ENCODE measurements around the gene MOCOS. TPM values are rescaled to one million over a fixed set of nuclear protein-coding genes. Genes with fewer than 3 reads are reported as not detected.

Gene MOCOS
- total and polyA plus RNA-seq, 2 donors (not counting 1 experiment from before 2014, with no cell fraction given): 0.01 to 0.05 TPM

DNA sequence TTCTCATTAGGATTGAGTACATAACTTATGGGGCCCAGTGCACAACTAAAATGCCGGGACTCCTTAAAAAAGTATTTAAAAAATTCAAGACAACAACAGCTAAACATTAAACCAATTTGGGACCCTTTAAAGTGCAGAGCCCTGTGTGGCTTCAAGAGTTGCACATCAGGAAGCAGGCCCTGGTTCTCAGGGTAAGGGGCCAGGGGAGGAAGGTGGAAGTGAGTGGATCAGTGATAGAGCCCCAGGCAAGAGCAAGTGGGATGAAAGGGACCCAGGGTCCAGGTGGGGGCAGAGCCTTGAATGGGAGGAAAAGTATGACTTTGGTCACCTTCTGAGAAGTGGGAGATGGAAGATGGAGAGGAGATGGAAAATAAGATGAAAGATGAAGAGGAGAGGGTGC is 107.9 kb downstream of the MOCOS start:
- DNase-seq: no peak
- intact Hi-C loops (cut with micrococcal nuclease): no loop called here
- Histone ChIP-seq H3K4me2 (replicated peaks; ENCODE audit: low read depth, low read length, poor library complexity, severe bottlenecking) (no peak overlapping the region), H2AFZ (ENCODE audit: insufficient read depth, low read depth, low read length, poor library complexity, severe bottlenecking) (no peak overlapping the region), H4K20me1 (ENCODE audit: control insufficient read depth, insufficient read depth, low read length, poor library complexity, severe bottlenecking) (no peaks in the 10 kb centered on the region), H3K4me1 (ENCODE audit: control insufficient read depth in 2 of 2, insufficient read depth in 2 of 2, low read length in 2 of 2) (peaks cover 8 to 12% of the 10 kb centered on the region in 2 donors), H3K9ac (ENCODE audit: low read length) (no peak overlapping the region), H3K27me3 (replicated peaks in 1 of 4; ENCODE audit: control extremely low read depth in 1 of 4, control insufficient read depth in 3 of 4, insufficient read depth in 4 of 4, low read length in 3 of 4) (peaks cover 0 to 54% (median 33%) of the 10 kb centered on the region in 4 experiments), H3K79me2 (ENCODE audit: control insufficient read depth, insufficient read depth, low read length) (no peaks in the 10 kb centered on the region), H3K27ac (ENCODE audit: low read length in 2 of 2) (no peak overlapping the region), H3K36me3 (replicated peaks in 1 of 2; ENCODE audit: control extremely low read depth in 1 of 2, control insufficient read depth in 1 of 2, extremely low read depth in 1 of 2, insufficient read depth in 2 of 2, low read length in 1 of 2) (no peaks in the 10 kb centered on the region), H3K4me3 (ENCODE audit: control extremely low read depth in 1 of 5, extremely low read depth in 1 of 5, insufficient read depth in 1 of 5, low read depth in 2 of 5, low read length in 4 of 5) (no peak overlapping the region), H3K9me3 (ENCODE audit: control extremely low read depth in 1 of 3, control insufficient read depth in 2 of 3, insufficient read depth in 1 of 3, low read length in 2 of 3) (peaks cover 0 to 1% (median 0%) of the 10 kb centered on the region in 3 donors)
- Mint-ChIP-seq H3K9me3 (ENCODE audit: insufficient read depth) (no peaks in the 10 kb centered on the region), H3K4me1 (peaks cover 5% of the 10 kb centered on the region), H3K27me3 (peaks cover 16% of the 10 kb centered on the region), H3K4me3 (no peak overlapping the region), H3K27ac (no peak overlapping the region)
- ChIA-PET CTCF (interaction anchor here (0.6 to 1.8 kb wide), 4 partner anchors 9 to 200 kb away, joined by 4 to 7 read pairs (median 6); no protein-coding TSS in a partner anchor), POLR2A (no interaction called here)
- no CpG with 5 or more reads among the region's 1 CpG for WGBS (ENCODE audit: insufficient coverage)
- ATAC-seq (ENCODE audit: low read depth): no peak
- no peak for TF ChIP-seq EZH2 (IDR thresholded peaks at IDR 0.05; ENCODE audit: borderline replicate concordance, insufficient read depth, low read depth, low read length, poor library complexity, severe bottlenecking)
- TF ChIP-seq, protein P1, sequence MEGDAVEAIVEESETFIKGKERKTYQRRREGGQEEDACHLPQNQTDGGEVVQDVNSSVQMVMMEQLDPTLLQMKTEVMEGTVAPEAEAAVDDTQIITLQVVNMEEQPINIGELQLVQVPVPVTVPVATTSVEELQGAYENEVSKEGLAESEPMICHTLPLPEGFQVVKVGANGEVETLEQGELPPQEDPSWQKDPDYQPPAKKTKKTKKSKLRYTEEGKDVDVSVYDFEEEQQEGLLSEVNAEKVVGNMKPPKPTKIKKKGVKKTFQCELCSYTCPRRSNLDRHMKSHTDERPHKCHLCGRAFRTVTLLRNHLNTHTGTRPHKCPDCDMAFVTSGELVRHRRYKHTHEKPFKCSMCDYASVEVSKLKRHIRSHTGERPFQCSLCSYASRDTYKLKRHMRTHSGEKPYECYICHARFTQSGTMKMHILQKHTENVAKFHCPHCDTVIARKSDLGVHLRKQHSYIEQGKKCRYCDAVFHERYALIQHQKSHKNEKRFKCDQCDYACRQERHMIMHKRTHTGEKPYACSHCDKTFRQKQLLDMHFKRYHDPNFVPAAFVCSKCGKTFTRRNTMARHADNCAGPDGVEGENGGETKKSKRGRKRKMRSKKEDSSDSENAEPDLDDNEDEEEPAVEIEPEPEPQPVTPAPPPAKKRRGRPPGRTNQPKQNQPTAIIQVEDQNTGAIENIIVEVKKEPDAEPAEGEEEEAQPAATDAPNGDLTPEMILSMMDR (IDR thresholded peaks at IDR 0.05): no peak

DNA sequence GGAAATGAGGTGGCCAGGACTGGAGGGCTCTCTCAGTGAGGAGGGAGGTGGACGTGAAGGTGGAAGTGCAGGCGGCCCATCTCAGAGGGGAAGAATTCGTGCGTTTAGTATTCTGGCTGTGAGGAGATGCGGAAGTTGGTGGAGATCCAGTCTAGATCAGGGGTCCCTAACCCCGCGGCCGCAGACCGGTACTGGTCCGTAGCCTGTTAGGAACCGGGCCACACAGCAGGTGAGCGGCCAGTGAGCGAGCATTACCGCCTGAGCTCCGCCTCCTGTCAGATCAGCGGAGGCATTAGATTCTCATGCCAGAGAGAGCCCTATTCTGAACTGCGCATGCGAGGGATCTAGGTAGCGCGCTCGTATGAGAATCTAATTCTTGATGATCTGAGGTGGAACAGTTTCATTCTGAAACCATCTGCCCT is 108.6 kb downstream of the MOCOS start:
- ATAC-seq (ENCODE audit: low read depth): no peak
- Mint-ChIP-seq H3K9me3 (ENCODE audit: insufficient read depth) (no peaks in the 10 kb centered on the region), H3K27ac (no peak overlapping the region)

More for the DNA sequence above, 108.6 kb downstream of the MOCOS start:
- no peaks in the 10 kb centered on the region for H3K79me2 ChIP-seq (ENCODE audit: control insufficient read depth, insufficient read depth, low read length)
- peaks cover 0 to 1% (median 0%) of the 10 kb centered on the region in 3 donors for H3K9me3 ChIP-seq (ENCODE audit: control extremely low read depth in 1 of 3, control insufficient read depth in 2 of 3, insufficient read depth in 1 of 3, low read length in 2 of 3)
- Mint-ChIP-seq H3K27me3 (peaks cover 17% of the 10 kb centered on the region), H3K4me3 (no peak overlapping the region), H3K4me1 (peaks cover 5% of the 10 kb centered on the region)
- H3K27ac ChIP-seq (ENCODE audit: low read length in 2 of 2): no peak overlapping the region
- no peak overlapping the region for H2AFZ ChIP-seq (ENCODE audit: insufficient read depth, low read depth, low read length, poor library complexity, severe bottlenecking)
- no peaks in the 10 kb centered on the region for H4K20me1 ChIP-seq (ENCODE audit: control insufficient read depth, insufficient read depth, low read length, poor library complexity, severe bottlenecking)
- TF ChIP-seq EZH2 (IDR thresholded peaks at IDR 0.05; ENCODE audit: borderline replicate concordance, insufficient read depth, low read depth, low read length, poor library complexity, severe bottlenecking): no peak
- TF ChIP-seq, protein P1 (IDR thresholded peaks at IDR 0.05): no peak
- no peaks in the 10 kb centered on the region for H3K36me3 ChIP-seq (replicated peaks in 1 of 2; ENCODE audit: control extremely low read depth in 1 of 2, control insufficient read depth in 1 of 2, extremely low read depth in 1 of 2, insufficient read depth in 2 of 2, low read length in 1 of 2)
- peaks cover 8 to 12% of the 10 kb centered on the region in 2 donors for H3K4me1 ChIP-seq (ENCODE audit: control insufficient read depth in 2 of 2, insufficient read depth in 2 of 2, low read length in 2 of 2)
- no peak overlapping the region for H3K4me3 ChIP-seq (ENCODE audit: control extremely low read depth in 1 of 5, extremely low read depth in 1 of 5, insufficient read depth in 1 of 5, low read depth in 2 of 5, low read length in 4 of 5)
- WGBS (ENCODE audit: insufficient coverage): 36% methylated on average over 16 of the region's 21 CpGs
- ChIA-PET CTCF (interaction anchor here (1.5 kb wide), 1 partner anchor 200 kb away, joined by 6 read pairs; no protein-coding TSS in a partner anchor), POLR2A (no interaction called here)
- no peak overlapping the region for H3K4me2 ChIP-seq (replicated peaks; ENCODE audit: low read depth, low read length, poor library complexity, severe bottlenecking)
- intact Hi-C loops (cut with micrococcal nuclease): no loop called here
- H3K27me3 ChIP-seq (replicated peaks in 1 of 4; ENCODE audit: control extremely low read depth in 1 of 4, control insufficient read depth in 3 of 4, insufficient read depth in 4 of 4, low read length in 3 of 4): peaks cover 0 to 54% (median 34%) of the 10 kb centered on the region in 4 experiments
- DNase-seq: no peak
- H3K9ac ChIP-seq (ENCODE audit: low read length): no peak overlapping the region
